ENCODE data around the gene FXYD1. TPM values are rescaled to one million over a fixed set of nuclear protein-coding genes. Genes with fewer than 3 reads are reported as not detected.

FXYD1 gene
- total RNA-seq, 2 experiments from 2014 or later: 0.57 to 11.5 TPM

GRCh38 chr19:35124098-35125060 is 14.2 kb upstream of the FXYD1 start:
- Histone ChIP-seq H2AFZ (ENCODE audit: low read length) (peak overlapping the region; percentile 85), H3K9me2 (ENCODE audit: insufficient read depth, low read length) (no peaks in the 10 kb centered on the region), H3K27ac (ENCODE audit: low read depth, low read length, poor library complexity, severe bottlenecking) (no peak overlapping the region), H3K79me2 (ENCODE audit: insufficient read depth, low read depth, low read length) (no peaks in the 10 kb centered on the region), H3K4me1 (ENCODE audit: insufficient read depth, low read length, poor library complexity, severe bottlenecking) (peaks cover 13% of the 10 kb centered on the region), H3K4me2 (ENCODE audit: low read length) (peak overlapping the region; percentile 74), H3K9me3 (ENCODE audit: low read length) (no peaks in the 10 kb centered on the region), H4K20me1 (ENCODE audit: insufficient read depth, low read length) (no peaks in the 10 kb centered on the region), H3K4me3 (ENCODE audit: low read depth, low read length, poor library complexity, severe bottlenecking) (peak overlapping the region; percentile 58), H3K36me3 (ENCODE audit: insufficient read depth, low read length) (no peaks in the 10 kb centered on the region)
- ChIA-PET POLR2A (interaction anchor here (0.9 to 1.4 kb wide), 3 partner anchors 10 to 136 kb away, joined by 3 to 4 read pairs (median 3); no protein-coding TSS in a partner anchor), CTCF (ENCODE audit: unreplicated experiment) (interaction anchor here (0.9 to 1.3 kb wide), 2 partner anchors 11 to 17 kb away, joined by 4 read pairs; no protein-coding TSS in a partner anchor)
- intact Hi-C loops (cut with micrococcal nuclease; ENCODE audit: unreplicated experiment): no loop called here
- BruUV-seq (replicated peaks): no TSS peak
- TF ChIP-seq EZH2phosphoT487 (IDR thresholded peaks at IDR 0.05; ENCODE audit: borderline replicate concordance, low read depth, low read length): no peak
- TF ChIP-seq, protein P1, sequence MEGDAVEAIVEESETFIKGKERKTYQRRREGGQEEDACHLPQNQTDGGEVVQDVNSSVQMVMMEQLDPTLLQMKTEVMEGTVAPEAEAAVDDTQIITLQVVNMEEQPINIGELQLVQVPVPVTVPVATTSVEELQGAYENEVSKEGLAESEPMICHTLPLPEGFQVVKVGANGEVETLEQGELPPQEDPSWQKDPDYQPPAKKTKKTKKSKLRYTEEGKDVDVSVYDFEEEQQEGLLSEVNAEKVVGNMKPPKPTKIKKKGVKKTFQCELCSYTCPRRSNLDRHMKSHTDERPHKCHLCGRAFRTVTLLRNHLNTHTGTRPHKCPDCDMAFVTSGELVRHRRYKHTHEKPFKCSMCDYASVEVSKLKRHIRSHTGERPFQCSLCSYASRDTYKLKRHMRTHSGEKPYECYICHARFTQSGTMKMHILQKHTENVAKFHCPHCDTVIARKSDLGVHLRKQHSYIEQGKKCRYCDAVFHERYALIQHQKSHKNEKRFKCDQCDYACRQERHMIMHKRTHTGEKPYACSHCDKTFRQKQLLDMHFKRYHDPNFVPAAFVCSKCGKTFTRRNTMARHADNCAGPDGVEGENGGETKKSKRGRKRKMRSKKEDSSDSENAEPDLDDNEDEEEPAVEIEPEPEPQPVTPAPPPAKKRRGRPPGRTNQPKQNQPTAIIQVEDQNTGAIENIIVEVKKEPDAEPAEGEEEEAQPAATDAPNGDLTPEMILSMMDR (conservative IDR thresholded peaks at IDR 0.05; ENCODE audit: low read length): no peak
- DNase-seq (ENCODE audit: low spot score): peak; percentile 89

GRCh38 chr19:35125270-35125717 is 13.3 kb upstream of the FXYD1 start:
- intact Hi-C loops (cut with micrococcal nuclease; ENCODE audit: unreplicated experiment): no loop called here
- TF ChIP-seq, protein P1 (conservative IDR thresholded peaks at IDR 0.05; ENCODE audit: low read length): no peak
- no peak for TF ChIP-seq EZH2phosphoT487 (IDR thresholded peaks at IDR 0.05; ENCODE audit: borderline replicate concordance, low read depth, low read length)
- Histone ChIP-seq H3K9me2 (ENCODE audit: insufficient read depth, low read length) (no peaks in the 10 kb centered on the region), H3K4me2 (ENCODE audit: low read length) (peak overlapping the region; percentile 74), H3K4me1 (ENCODE audit: insufficient read depth, low read length, poor library complexity, severe bottlenecking) (peaks cover 13% of the 10 kb centered on the region), H3K36me3 (ENCODE audit: insufficient read depth, low read length) (no peaks in the 10 kb centered on the region), H4K20me1 (ENCODE audit: insufficient read depth, low read length) (no peaks in the 10 kb centered on the region), H2AFZ (ENCODE audit: low read length) (no peak overlapping the region), H3K27ac (ENCODE audit: low read depth, low read length, poor library complexity, severe bottlenecking) (no peak overlapping the region), H3K4me3 (ENCODE audit: low read depth, low read length, poor library complexity, severe bottlenecking) (no peak overlapping the region), H3K79me2 (ENCODE audit: insufficient read depth, low read depth, low read length) (no peaks in the 10 kb centered on the region), H3K9me3 (ENCODE audit: low read length) (no peaks in the 10 kb centered on the region)
- CTCF ChIA-PET (ENCODE audit: unreplicated experiment): interaction anchor here (0.9 to 1.3 kb wide), 2 partner anchors 10 to 16 kb away, joined by 4 read pairs; no protein-coding TSS in a partner anchor
- DNase-seq (ENCODE audit: low spot score): no peak
- no TSS peak for BruUV-seq (replicated peaks)
- POLR2A ChIA-PET: interaction anchor here (0.9 kb wide), 1 partner anchor 137 kb away, joined by 3 read pairs; no protein-coding TSS in a partner anchor
